ENCODE results near the gene SHB.
"Not testable (repeated sequence)": the region's sequence is repeated elsewhere in the genome, so short reads cannot be mapped to it uniquely, and the experiment has no call there.

SHB gene

DNA sequence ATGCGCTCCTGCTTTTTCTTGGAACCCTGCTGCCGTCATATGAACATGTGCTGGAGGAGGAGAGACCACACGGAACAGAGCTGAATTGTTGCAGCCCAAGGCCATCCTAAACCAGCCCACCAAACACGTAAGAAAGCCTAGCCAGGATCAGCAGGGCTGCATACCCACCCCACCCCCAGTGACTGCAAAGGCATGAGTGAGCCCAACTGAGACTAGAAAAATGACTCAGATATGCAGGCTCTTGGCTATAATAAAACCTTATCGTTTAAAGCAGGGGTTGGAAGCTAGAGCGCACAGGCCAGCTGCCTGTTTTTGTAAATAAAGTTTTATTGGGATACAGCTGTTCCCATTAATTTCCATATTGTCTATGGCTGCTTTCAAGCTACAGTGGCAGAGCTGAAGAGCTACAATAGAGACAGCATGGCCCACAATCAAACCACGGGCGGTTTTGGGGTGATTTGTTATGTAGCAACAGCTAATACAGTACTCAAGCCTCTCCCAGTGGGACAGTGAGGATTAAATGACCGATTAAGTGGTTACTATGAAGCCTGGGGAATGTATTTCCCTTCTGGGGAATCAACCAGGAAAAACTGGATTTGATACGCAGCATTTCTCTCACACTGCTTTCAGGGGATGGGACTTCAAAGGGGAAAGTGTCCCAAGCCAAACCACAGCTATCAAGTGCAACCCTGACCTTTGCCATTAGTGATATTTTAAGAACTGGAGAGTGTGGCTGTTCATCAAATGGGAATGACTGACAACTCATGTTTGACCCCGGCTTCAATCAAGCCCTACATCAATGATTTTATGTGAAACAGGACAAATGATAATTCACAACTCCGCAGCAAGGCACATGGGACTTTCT is 6.3 kb downstream of the SHB start:
- no peak for DNase-seq

GRCh38 chr9:38062106-38062497 is 6.9 kb downstream of the SHB start:
- DNase-seq: no peak

DNA sequence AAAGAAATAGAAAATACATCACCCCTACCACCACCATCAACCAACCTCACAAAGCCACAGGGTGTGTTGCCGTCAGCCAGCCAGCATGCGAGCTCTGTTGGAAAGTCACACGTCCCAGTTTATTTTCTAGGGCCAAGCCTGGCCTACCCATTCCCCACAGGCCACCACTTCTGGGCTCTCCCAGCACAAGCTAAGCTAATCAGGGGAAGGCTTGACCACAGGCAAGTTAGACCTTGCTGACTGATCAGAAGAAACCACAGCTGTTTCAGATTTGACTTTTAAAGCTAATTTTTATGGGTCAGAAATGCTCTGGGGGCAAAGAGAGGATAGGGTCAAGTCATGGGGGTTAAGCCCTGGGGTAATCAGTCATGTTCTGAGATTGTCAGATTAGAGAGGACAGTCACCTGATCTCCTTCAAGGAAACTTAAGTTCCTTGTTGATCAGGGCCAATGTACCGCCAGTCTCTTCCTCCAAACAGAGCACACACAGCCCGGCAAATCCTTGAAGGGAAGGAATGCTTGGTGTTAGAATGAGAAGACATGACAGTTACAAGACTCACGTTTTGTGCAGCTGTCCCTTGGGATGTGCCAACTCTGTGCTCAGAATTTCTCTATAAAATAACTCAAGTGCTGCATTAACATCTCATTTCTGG is 7.6 kb downstream of the SHB start:
- no peak for DNase-seq

DNA sequence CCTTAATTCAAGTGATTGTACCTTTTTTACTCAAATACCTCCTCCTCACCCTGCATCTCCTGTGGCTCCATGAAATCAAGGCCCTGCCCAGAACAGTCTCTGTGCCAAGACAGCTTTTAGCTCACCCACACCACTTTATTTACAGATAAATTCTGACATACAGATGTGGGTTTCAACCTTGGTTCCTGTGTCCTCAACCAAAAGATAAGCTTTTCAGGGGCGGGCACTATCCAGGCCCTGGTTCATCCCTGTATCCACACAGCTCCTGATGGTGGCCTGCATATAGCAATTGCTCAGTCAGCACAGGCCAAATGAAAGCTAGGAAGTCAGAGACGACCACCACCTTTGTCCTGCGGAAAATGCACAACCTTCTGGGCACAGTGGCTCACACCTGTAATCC is 8.3 kb downstream of the SHB start:
- DNase-seq: no peak

GRCh38 chr9:38059233-38059936 is 9.6 kb downstream of the SHB start:
- no peak for DNase-seq

GRCh38 chr9:38058452-38059232 is 10.4 kb downstream of the SHB start:
- no peak for DNase-seq

GRCh38 chr9:38057416-38058195 is 11.4 kb downstream of the SHB start:
- DNase-seq: peak; percentile 36 to 68

- no peak for DNase-seq
Observed at GRCh38 chr9:38054653-38055052, 14.4 kb downstream of the SHB start.

GRCh38 chr9:38053697-38054461 is 15.1 kb downstream of the SHB start:
- DNase-seq: no peak

GRCh38 chr9:38051780-38052546 is 17.1 kb downstream of the SHB start:
- no peak for DNase-seq

DNA sequence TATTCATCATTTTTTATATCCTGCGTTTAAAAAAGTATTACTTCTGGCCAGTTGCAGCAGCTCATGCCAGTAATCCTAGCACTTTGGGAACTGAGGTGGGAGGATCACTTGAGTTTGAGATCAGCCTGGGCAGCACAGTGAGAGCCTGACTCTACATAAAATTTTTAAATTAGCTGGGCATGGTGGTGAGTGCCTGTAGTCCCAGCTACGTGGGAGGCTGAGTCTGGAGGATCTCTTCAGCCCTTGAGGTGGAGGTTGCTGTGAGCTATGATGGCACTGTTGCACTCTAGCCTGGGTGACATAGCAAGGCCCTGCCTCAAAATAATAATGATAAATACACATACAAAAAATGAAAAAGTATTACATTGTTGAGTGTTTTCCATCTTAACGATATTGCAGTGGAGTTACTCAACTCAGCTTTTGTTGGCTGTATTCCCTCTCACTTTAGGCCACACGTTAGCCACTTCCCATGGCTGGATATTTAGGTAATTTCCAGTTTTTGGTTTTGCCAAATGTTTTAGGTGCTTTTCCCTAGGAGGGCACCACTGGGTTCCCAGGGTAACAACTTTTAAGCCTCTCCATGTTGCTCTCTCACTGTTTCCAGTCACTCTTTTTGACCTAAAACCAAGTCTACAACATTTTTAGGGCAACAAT is 20.6 kb downstream of the SHB start:
- DNase-seq: no peak

DNA sequence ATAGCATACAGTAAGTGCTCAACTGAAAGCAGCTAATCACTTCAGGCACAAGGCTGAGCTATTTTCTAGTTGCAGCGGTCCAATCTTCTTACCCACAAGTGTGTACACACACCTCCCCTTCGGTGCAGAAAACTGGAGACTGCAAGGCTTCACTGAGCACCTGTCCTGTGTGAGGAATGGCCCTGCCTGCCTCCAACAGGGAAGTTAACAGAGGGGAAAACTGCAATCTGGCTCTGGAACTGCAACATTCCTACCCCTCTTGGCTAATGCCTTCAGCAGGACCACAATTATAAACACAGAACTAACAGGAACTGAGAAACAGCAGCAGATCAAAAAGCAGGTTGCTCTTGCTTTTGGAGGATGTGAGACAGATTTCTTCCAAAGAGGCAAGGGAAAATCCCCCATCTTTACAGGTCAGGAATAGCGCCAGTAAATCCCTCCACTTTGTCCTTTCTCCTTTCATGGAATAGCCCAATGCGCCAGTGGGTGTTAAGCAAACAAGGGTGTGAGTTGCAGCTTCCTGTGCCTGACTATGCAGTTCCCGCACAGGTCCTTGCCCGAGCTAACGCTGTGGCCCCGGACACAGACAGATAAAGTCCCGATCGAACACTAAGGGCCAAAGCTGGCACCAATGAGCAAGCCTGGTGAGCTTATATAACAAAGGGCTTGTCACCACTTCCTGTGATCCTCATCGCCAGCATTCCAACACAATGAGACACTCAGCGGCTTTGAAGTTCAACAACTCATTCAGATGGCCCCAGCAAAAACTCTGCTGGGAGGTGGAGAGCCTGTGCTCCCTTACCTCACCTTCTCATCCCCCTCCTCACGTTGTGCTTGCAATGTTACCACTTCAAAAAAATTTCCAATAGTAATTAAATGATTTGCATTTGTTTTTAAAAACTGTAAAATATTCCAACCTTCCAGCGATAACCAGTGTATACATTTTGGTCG is 21.5 kb downstream of the SHB start:
- DNase-seq: peak; percentile 30 to 55

DNA sequence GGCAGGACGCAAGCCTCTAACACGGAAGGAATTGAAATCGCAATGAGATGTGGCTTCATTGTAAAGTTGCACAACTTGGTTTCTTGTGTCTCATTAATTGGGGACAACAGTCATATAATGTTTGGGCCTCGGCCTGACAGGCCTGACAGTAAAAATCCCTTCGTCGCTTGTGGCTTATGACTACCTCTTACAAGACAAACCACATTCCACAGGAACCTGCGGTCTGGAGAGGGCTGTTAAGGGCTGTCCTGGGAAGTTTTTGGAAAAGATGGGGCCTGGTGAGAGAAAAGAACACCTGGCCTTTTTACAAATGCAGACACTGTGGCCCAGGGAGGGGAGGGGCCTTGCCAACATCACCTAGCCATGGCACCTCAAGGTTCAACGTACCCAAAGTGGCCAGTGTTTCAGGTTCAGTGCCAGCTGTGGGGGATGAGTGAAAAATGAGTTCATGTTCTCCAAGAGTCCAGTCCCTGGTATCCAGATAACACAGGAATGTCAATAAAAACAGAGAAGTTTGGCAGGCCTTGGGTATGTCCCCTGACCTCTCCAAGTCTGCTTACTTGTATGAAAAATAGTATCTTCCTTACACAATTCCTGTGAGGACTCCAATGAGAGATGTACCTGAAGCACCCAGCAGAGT is 22.2 kb downstream of the SHB start:
- no peak for DNase-seq

GRCh38 chr9:38045939-38046338 is 23.1 kb downstream of the SHB start:
- not testable (repeated sequence) for DNase-seq

DNA sequence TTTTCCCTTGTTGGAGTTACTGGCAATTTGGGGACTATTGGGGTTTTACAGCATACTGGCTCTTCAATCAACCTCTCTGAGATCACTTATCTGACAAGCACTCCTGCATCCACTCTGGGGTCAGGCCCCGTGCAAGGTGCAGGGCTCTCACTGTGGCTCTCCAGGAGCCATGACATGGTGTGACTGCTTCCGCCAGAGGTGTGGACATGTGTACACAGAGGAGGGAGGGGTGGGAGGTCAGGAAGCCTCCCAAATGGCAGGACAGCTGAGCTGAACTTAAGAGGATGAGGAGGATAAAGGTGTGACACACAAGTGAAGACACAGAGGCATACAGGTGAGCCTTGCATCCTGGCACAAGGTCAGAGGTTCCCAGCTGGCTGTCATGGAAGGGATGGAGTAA is 24.3 kb downstream of the SHB start:
- DNase-seq: no peak

GRCh38 chr9:38043931-38044623 is 24.9 kb downstream of the SHB start:
- peak in 1 of 2 experiments; percentile 20 for DNase-seq

- no peak for DNase-seq
Observed at GRCh38 chr9:38042626-38043357, 26.2 kb downstream of the SHB start.
